DND-41 (cell line): ENCODE measurements around the gene PAGR1.

Experiments used
- EZH2 ChIP-seq: IDR thresholded peaks from 3 replicates; pipeline ENCODE4 v1.6.1; 2012; ENCODE audit warnings: borderline replicate concordance, low read depth, mild to moderate bottlenecking, moderate library complexity, low read length, inconsistent platforms; ENCODE audit not compliant: severe bottlenecking
- TF ChIP-seq, protein P1 (sequence below): IDR thresholded peaks from 2 replicates; pipeline ENCODE4 v1.5.1; 2012; ENCODE audit warnings: borderline replicate concordance, low read length, moderate library complexity, mild to moderate bottlenecking; ENCODE audit not compliant: poor library complexity, severe bottlenecking; ENCODE audit errors: extremely low read depth

DNA sequence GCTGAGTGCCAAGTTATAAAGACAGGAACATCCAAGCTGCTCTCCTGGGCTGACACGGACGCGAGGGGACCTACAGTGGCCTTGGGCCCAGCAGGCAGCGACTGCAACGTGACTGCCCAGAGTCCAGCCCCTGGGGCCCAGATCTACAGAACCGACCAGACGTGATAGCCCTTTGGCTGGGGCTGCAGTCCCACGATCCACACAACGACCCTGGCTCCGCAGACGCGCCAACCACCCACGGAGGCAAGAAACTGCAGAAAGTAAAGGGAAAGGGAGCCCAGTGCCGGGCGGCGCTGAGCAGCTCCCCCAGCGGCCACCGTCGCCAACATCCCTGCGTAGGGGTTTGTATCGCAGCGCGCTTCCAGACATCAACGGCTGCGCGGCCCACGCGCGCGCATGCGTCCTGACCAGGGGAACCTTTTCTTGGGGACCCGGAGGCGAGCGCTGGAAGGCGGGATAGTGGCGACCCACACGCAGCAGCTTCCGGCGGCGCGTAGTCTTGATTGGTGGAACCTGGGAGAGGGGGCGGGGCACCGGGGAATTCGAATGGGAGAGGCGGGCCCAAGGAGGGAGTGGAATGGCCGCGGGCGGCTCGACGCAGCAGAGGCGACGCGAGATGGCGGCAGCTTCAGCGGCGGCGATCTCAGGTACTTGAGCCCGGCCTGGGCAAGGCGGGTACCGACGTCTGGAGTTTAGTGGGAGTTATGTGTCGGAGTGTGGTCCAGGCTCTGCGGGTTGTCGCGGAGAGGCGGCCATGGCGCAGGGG, 25.6 kb upstream of the PAGR1 start, which contains the start of gene KIF22:
- TF ChIP-seq, protein P1, sequence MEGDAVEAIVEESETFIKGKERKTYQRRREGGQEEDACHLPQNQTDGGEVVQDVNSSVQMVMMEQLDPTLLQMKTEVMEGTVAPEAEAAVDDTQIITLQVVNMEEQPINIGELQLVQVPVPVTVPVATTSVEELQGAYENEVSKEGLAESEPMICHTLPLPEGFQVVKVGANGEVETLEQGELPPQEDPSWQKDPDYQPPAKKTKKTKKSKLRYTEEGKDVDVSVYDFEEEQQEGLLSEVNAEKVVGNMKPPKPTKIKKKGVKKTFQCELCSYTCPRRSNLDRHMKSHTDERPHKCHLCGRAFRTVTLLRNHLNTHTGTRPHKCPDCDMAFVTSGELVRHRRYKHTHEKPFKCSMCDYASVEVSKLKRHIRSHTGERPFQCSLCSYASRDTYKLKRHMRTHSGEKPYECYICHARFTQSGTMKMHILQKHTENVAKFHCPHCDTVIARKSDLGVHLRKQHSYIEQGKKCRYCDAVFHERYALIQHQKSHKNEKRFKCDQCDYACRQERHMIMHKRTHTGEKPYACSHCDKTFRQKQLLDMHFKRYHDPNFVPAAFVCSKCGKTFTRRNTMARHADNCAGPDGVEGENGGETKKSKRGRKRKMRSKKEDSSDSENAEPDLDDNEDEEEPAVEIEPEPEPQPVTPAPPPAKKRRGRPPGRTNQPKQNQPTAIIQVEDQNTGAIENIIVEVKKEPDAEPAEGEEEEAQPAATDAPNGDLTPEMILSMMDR = peak; percentile 89
- no peak for TF ChIP-seq EZH2
